ENCODE results near the gene NHSL1.

GRCh38 chr6:138402838-138403187, 96.5 kb downstream of the NHSL1 start:
- TF ChIP-seq CTCF (IDR thresholded peaks at IDR 0.05; ENCODE audit: low read depth, low read length) = no peak
- no peak for TF ChIP-seq EZH2phosphoT487 (IDR thresholded peaks at IDR 0.05; ENCODE audit: low read depth)

All from OCI-LY3 (cell line).